ENCODE measurements around the gene FAM8A1. TPM values are rescaled to one million over a fixed set of nuclear protein-coding genes. Genes with fewer than 3 reads are reported as not detected.

FAM8A1 gene
- total RNA-seq, 1 donor from 2014 or later = 42.0 TPM

GRCh38 chr6:17653198-17653882, 53.2 kb downstream of the FAM8A1 start:
- no peak for DNase-seq (ENCODE audit: low spot score)

DNA sequence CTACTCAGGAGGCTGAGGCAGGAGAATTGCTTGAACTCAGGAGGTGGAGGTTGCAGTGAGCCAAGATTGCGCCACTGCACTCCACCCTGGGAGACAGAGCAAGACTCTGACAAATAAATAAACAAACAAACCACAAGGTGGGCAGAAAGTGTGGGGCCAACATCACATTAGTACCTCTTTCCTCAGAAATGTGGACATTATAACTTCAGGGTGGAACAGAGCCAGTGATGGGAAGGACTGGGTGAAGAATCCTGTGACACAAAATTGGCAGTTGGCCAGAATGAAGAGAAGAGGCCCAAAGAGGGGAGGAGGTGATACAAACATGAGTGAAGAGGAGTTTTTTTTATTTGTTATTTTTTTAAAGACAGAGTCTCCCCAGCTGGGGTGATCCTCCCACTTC, 56.0 kb downstream of the FAM8A1 start:
- peak; percentile 34 for ATAC-seq

More at GRCh38 chr6:17653198-17653882, 53.2 kb downstream of the FAM8A1 start:
- no peak for ATAC-seq

DNA sequence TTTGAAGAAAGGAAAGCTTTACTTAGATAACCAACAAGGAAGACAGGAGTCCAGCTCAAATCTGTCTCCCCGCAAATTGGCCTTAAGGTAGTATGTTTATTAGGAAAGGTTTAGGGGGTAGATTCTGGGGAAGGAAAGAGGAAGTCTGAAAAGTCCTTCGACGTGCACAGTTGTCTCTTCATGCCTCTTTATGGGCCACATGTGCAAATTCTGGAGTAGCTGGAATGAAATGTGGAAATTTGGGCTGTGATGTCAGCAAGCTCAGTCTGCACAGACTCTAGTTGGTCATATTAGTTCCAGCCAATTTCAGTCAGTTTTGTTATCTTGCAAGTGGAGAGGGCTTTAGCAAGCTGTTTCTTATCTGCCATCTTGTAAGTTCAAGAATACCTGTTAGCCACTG, 56.5 kb downstream of the FAM8A1 start:
- ATAC-seq (no peak), DNase-seq (ENCODE audit: low spot score) (no peak)

More for the DNA sequence above, 56.0 kb downstream of the FAM8A1 start:
- DNase-seq (ENCODE audit: low spot score) = no peak

Other genes starting within 250 kb of the FAM8A1 start
- 2.5 TPM for gene CAP2, start 206.7 kb upstream of the FAM8A1 start, total RNA-seq
- 13.5 TPM for gene NUP153, start 106.6 kb downstream of the FAM8A1 start, total RNA-seq

All from left lobe of liver (tissue), 2 donors.